ENCODE measurements around the gene PLA2G2C. TPM values are rescaled to one million over a fixed set of nuclear protein-coding genes. Genes with fewer than 3 reads are reported as not detected.

Gene PLA2G2C
- total and polyA plus RNA-seq, 2 donors (not counting 1 experiment from before 2014, with no cell fraction given), result 0.03 TPM; not detected in 1

- H3K36me3 ChIP-seq (replicated peaks in 1 of 2; ENCODE audit: control extremely low read depth in 1 of 2, control insufficient read depth in 1 of 2, extremely low read depth in 1 of 2, insufficient read depth in 2 of 2, low read length in 1 of 2), result no peaks in the 10 kb centered on the region
- no peaks in the 10 kb centered on the region for H4K20me1 ChIP-seq (ENCODE audit: control insufficient read depth, insufficient read depth, low read length, poor library complexity, severe bottlenecking)
- Mint-ChIP-seq H3K4me3 (no peak overlapping the region), H3K27me3 (no peaks in the 10 kb centered on the region), H3K4me1 (peaks cover 20% of the 10 kb centered on the region), H3K27ac (no peak overlapping the region), H3K9me3 (ENCODE audit: insufficient read depth) (peaks cover 2% of the 10 kb centered on the region)
- H3K4me2 ChIP-seq (replicated peaks; ENCODE audit: low read depth, low read length, poor library complexity, severe bottlenecking), result no peak overlapping the region
- H3K27me3 ChIP-seq (replicated peaks in 1 of 4; ENCODE audit: control extremely low read depth in 1 of 4, control insufficient read depth in 3 of 4, insufficient read depth in 4 of 4, low read length in 3 of 4), result no peaks in the 10 kb centered on the region
- peaks cover 0 to 13% (median 2%) of the 10 kb centered on the region in 3 donors for H3K9me3 ChIP-seq (ENCODE audit: control extremely low read depth in 1 of 3, control insufficient read depth in 2 of 3, insufficient read depth in 1 of 3, low read length in 2 of 3)
- no peak overlapping the region for H3K27ac ChIP-seq (ENCODE audit: low read length in 2 of 2)
- POLR2A ChIA-PET, result interaction anchor here (0.7 kb wide), 1 partner anchor 31 kb away, joined by 4 read pairs; no protein-coding TSS in a partner anchor
- 71% methylated on average over 6 of the region's 6 CpGs for WGBS (ENCODE audit: insufficient coverage)
- CTCF ChIA-PET, result interaction anchor here (0.7 to 6.4 kb wide), 20 partner anchors 8 to 342 kb away, joined by 3 to 126 read pairs (median 8); no protein-coding TSS in a partner anchor
- no peak overlapping the region for H3K4me3 ChIP-seq (ENCODE audit: control extremely low read depth in 1 of 5, extremely low read depth in 1 of 5, insufficient read depth in 1 of 5, low read depth in 2 of 5, low read length in 4 of 5)
- intact Hi-C loops (cut with micrococcal nuclease), result loop anchor here (1.0 kb wide), 1 partner anchor 42 kb away; no protein-coding TSS in a partner anchor
- H3K4me1 ChIP-seq (ENCODE audit: control insufficient read depth in 2 of 2, insufficient read depth in 2 of 2, low read length in 2 of 2), result peaks cover 5 to 15% of the 10 kb centered on the region in 2 donors
- no peaks in the 10 kb centered on the region for H3K79me2 ChIP-seq (ENCODE audit: control insufficient read depth, insufficient read depth, low read length)
- DNase-seq (no peak), ATAC-seq (ENCODE audit: low read depth) (no peak)
- no peak overlapping the region for H2AFZ ChIP-seq (ENCODE audit: insufficient read depth, low read depth, low read length, poor library complexity, severe bottlenecking)
- no peak overlapping the region for H3K9ac ChIP-seq (ENCODE audit: low read length)
- no peak for TF ChIP-seq CTCF (IDR thresholded peaks at IDR 0.05)
- TF ChIP-seq EZH2 (IDR thresholded peaks at IDR 0.05; ENCODE audit: borderline replicate concordance, insufficient read depth, low read depth, low read length, poor library complexity, severe bottlenecking), result no peak
Observed at GRCh38 chr1:20153000-20153418, 33.3 kb downstream of the PLA2G2C start.

GRCh38 chr1:20152599-20152930 lies 33.8 kb downstream of the PLA2G2C start:
- Histone ChIP-seq H3K9me3 (ENCODE audit: control extremely low read depth in 1 of 3, control insufficient read depth in 2 of 3, insufficient read depth in 1 of 3, low read length in 2 of 3) (peaks cover 0 to 9% (median 0%) of the 10 kb centered on the region in 3 donors), H3K36me3 (replicated peaks in 1 of 2; ENCODE audit: control extremely low read depth in 1 of 2, control insufficient read depth in 1 of 2, extremely low read depth in 1 of 2, insufficient read depth in 2 of 2, low read length in 1 of 2) (no peaks in the 10 kb centered on the region), H3K4me3 (ENCODE audit: control extremely low read depth in 1 of 5, extremely low read depth in 1 of 5, insufficient read depth in 1 of 5, low read depth in 2 of 5, low read length in 4 of 5) (no peak overlapping the region), H3K27me3 (replicated peaks in 1 of 4; ENCODE audit: control extremely low read depth in 1 of 4, control insufficient read depth in 3 of 4, insufficient read depth in 4 of 4, low read length in 3 of 4) (no peaks in the 10 kb centered on the region), H4K20me1 (ENCODE audit: control insufficient read depth, insufficient read depth, low read length, poor library complexity, severe bottlenecking) (no peaks in the 10 kb centered on the region), H3K9ac (ENCODE audit: low read length) (no peak overlapping the region), H3K79me2 (ENCODE audit: control insufficient read depth, insufficient read depth, low read length) (no peaks in the 10 kb centered on the region), H3K4me2 (replicated peaks; ENCODE audit: low read depth, low read length, poor library complexity, severe bottlenecking) (peak overlapping the region; percentile 95), H3K4me1 (ENCODE audit: control insufficient read depth in 2 of 2, insufficient read depth in 2 of 2, low read length in 2 of 2) (peaks cover 5 to 15% of the 10 kb centered on the region in 2 donors), H3K27ac (ENCODE audit: low read length in 2 of 2) (no peak overlapping the region), H2AFZ (ENCODE audit: insufficient read depth, low read depth, low read length, poor library complexity, severe bottlenecking) (peak overlapping the region; percentile 95)
- DNase-seq, result no peak
- intact Hi-C loops (cut with micrococcal nuclease), result loop anchor here (1.0 kb wide), 1 partner anchor 43 kb away; no protein-coding TSS in a partner anchor
- Mint-ChIP-seq H3K4me3 (peak overlapping the region; percentile 86), H3K27me3 (no peaks in the 10 kb centered on the region), H3K9me3 (ENCODE audit: insufficient read depth) (no peaks in the 10 kb centered on the region), H3K4me1 (peaks cover 20% of the 10 kb centered on the region), H3K27ac (no peak overlapping the region)
- WGBS (ENCODE audit: insufficient coverage), result 54% methylated on average over 5 of the region's 7 CpGs
- no peak for ATAC-seq (ENCODE audit: low read depth)
- TF ChIP-seq CTCF (IDR thresholded peaks at IDR 0.05) (peak; percentile 63), EZH2 (IDR thresholded peaks at IDR 0.05; ENCODE audit: borderline replicate concordance, insufficient read depth, low read depth, low read length, poor library complexity, severe bottlenecking) (no peak)
- CTCF ChIA-PET, result interaction anchor here (0.7 to 6.4 kb wide), 21 partner anchors 9 to 270 kb away, joined by 3 to 126 read pairs (median 8); partner anchors contain the start of gene OTUD3
- POLR2A ChIA-PET, result interaction anchor here (0.6 to 0.7 kb wide), 3 partner anchors 31 to 961 kb away, joined by 3 to 6 read pairs (median 4); no protein-coding TSS in a partner anchor

Data from B cell (primary cell).